Hepatocyte (in vitro differentiated cells): ENCODE measurements around the gene RBBP6. TPM values are rescaled to one million over a fixed set of nuclear protein-coding genes. Genes with fewer than 3 reads are reported as not detected.
A peak's percentile ranks its signal among the peaks of the same experiment; 100 is the strongest.

ENCODE experiments used
- DNase-seq: peaks from one replicate; pipeline ENCODE4 v3.0.0-alpha.2; 2016; ENCODE audit warnings: low spot score
- H2AFZ ChIP-seq: fragments of 200-600 bp; sonication (generic); 2 replicates; pipeline ENCODE4 v1.6.0; 2016; ENCODE audit warnings: antibody characterized with exemption, mild to moderate bottlenecking
- H3K27ac ChIP-seq: fragments of 200-600 bp; sonication (generic); 2 replicates; pipeline ENCODE4 v1.5.1; 2016; ENCODE audit warnings: mild to moderate bottlenecking
- H3K27me3 ChIP-seq: fragments of 200-600 bp; sonication (generic); 2 replicates; pipeline ENCODE4 v1.6.1; 2016
- H3K36me3 ChIP-seq: fragments of 200-600 bp; sonication (generic); replicated peaks from 2 replicates; pipeline ENCODE4 v1.5.1; 2016; ENCODE audit warnings: low read depth; ENCODE audit not compliant: insufficient read depth
- H3K4me1 ChIP-seq: fragments of 200-600 bp; sonication (generic); 2 replicates; pipeline ENCODE4 v1.5.1; 2016; ENCODE audit warnings: mild to moderate bottlenecking, moderate library complexity; ENCODE audit not compliant: insufficient read depth
- H3K4me2 ChIP-seq: fragments of 200-600 bp; sonication (generic); 2 replicates; pipeline ENCODE4 v1.6.0; 2016
- H3K4me3 ChIP-seq: fragments of 200-600 bp; sonication (generic); 2 replicates; pipeline ENCODE4 v1.5.1; 2016; ENCODE audit warnings: mild to moderate bottlenecking
- H3K79me2 ChIP-seq: fragments of 200-600 bp; sonication (generic); 2 replicates; pipeline ENCODE4 v1.6.0; 2017; ENCODE audit warnings: mild to moderate bottlenecking
- H3K9me2 ChIP-seq: fragments of 200-600 bp; sonication (generic); replicated peaks from 2 replicates; pipeline ENCODE4 v1.6.0; 2017; ENCODE audit warnings: mild to moderate bottlenecking; ENCODE audit not compliant: insufficient read depth
- H3K9me3 ChIP-seq: fragments of 200-600 bp; sonication (generic); 2 replicates; pipeline ENCODE4 v1.5.1; 2016; ENCODE audit warnings: low read depth, mild to moderate bottlenecking
- H4K20me1 ChIP-seq: fragments of 200-600 bp; sonication (generic); 2 replicates; pipeline ENCODE4 v1.6.0; 2016; ENCODE audit warnings: mild to moderate bottlenecking; ENCODE audit not compliant: insufficient read depth, poor library complexity, severe bottlenecking
- EZH2 ChIP-seq: fragments of 200-600 bp; sonication (generic); IDR thresholded peaks from 2 replicates; pipeline ENCODE4 v1.6.1; 2016; ENCODE audit warnings: antibody characterized with exemption, mild to moderate bottlenecking, borderline replicate concordance
- EZH2phosphoT487 ChIP-seq: fragments of 200-600 bp; sonication (generic); IDR thresholded peaks from one replicate; pipeline ENCODE4 v1.6.1; 2018; ENCODE audit warnings: antibody characterized with exemption, mild to moderate bottlenecking, low read depth, moderate library complexity; ENCODE audit not compliant: unreplicated experiment, severe bottlenecking
- WGBS: methylation state at CpG from one replicate; pipeline ENCODE4 v1.1.6; 2016; ENCODE audit warnings: low lambda C conversion rate; ENCODE audit errors: missing lambda C conversion rate; 5-methylcytosine and 5-hydroxymethylcytosine counted together
- polyA plus RNA-seq: library from polyadenylated mRNA; unstranded; fragments of >200 nt; fragmentation: Nextera tagmentation; extraction: Ambion mirVana; gene quantifications from 2 replicates; pipeline ENCODE4 v1.2.1, GENCODE V29; 2016
- total RNA-seq: library from RNA; depleted of rRNA; stranded (reverse); fragments of >200 nt; gene quantifications from 2 replicates; pipeline ENCODE4 v1.2.3, GENCODE V29; 2014
- TF ChIP-seq, protein P1 (sequence below): fragments of 200-600 bp; sonication (generic); IDR thresholded peaks from 2 replicates; pipeline ENCODE4 v1.5.1; 2016; ENCODE audit warnings: antibody characterized with exemption, mild to moderate bottlenecking; ENCODE audit not compliant: poor library complexity

The RBBP6 gene
- total and polyA plus RNA-seq, 2 experiments from 2014 or later, result 43.7 to 45.6 TPM

DNA sequence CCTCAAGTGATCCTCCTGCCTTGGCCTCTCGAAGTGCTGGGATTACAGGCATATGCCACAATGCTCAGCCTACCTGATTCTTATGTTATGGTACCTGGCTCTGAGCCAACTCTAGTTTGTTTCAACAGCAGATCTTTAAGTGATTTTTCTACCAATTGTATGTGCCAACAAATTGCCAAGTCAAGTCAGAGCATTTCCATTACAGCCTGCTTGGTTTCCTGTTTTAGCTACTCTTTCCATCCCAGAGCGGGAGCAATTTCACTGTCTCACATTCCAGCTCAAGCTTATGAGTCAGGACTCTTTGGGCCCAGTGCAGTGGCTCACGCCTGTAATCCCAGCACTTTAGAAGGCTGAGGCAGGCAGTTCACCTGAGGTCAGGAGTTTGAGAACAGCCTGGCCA, 30.8 kb upstream of the RBBP6 start:
- Histone ChIP-seq H3K9me2 (no peaks in the 10 kb centered on the region), H3K36me3 (no peaks in the 10 kb centered on the region), H3K27me3 (peaks cover 5% of the 10 kb centered on the region), H2AFZ (no peak overlapping the region), H3K79me2 (no peaks in the 10 kb centered on the region), H3K4me1 (no peaks in the 10 kb centered on the region), H3K4me3 (no peak overlapping the region), H4K20me1 (no peaks in the 10 kb centered on the region), H3K4me2 (no peak overlapping the region), H3K27ac (no peak overlapping the region), H3K9me3 (no peaks in the 10 kb centered on the region)
- WGBS, result 66% methylated on average over 3 of the region's 3 CpGs
- TF ChIP-seq, protein P1, sequence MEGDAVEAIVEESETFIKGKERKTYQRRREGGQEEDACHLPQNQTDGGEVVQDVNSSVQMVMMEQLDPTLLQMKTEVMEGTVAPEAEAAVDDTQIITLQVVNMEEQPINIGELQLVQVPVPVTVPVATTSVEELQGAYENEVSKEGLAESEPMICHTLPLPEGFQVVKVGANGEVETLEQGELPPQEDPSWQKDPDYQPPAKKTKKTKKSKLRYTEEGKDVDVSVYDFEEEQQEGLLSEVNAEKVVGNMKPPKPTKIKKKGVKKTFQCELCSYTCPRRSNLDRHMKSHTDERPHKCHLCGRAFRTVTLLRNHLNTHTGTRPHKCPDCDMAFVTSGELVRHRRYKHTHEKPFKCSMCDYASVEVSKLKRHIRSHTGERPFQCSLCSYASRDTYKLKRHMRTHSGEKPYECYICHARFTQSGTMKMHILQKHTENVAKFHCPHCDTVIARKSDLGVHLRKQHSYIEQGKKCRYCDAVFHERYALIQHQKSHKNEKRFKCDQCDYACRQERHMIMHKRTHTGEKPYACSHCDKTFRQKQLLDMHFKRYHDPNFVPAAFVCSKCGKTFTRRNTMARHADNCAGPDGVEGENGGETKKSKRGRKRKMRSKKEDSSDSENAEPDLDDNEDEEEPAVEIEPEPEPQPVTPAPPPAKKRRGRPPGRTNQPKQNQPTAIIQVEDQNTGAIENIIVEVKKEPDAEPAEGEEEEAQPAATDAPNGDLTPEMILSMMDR, result no peak
- TF ChIP-seq EZH2 (no peak), EZH2phosphoT487 (no peak)
- peak; percentile 11 for DNase-seq

DNA sequence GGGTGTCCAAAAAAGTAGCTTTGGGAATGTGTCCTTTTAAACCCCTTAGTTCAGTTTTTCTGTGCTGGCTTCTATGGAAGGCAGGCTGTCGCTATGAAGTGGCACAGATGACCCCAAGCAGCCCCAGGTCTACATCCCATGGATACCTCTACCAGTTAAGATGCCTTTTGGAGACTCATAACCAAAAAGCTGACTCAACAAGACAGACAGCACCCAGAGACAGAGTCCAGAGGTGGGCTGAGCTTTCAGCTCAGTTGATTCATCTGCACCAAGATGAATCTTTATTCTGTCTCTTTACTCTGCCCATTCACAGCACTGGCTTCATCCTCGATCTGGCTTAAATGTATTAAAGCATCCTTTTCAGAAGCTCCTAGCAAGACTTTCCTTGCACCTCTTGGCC, 29.8 kb upstream of the RBBP6 start:
- H3K27ac ChIP-seq, result no peak overlapping the region
- no peaks in the 10 kb centered on the region for H4K20me1 ChIP-seq
- H3K4me2 ChIP-seq, result no peak overlapping the region
- no peaks in the 10 kb centered on the region for H3K4me1 ChIP-seq
- H3K79me2 ChIP-seq, result no peaks in the 10 kb centered on the region
- WGBS, result 96% methylated on average over 2 of the region's 2 CpGs
- no peaks in the 10 kb centered on the region for H3K9me2 ChIP-seq
- no peak for DNase-seq
- H2AFZ ChIP-seq, result no peak overlapping the region
- H3K36me3 ChIP-seq, result no peaks in the 10 kb centered on the region
- H3K9me3 ChIP-seq, result no peaks in the 10 kb centered on the region
- H3K4me3 ChIP-seq, result no peak overlapping the region
- H3K27me3 ChIP-seq, result peaks cover under 1% of the 10 kb centered on the region
- TF ChIP-seq EZH2phosphoT487 (no peak), EZH2 (no peak)
- TF ChIP-seq, protein P1, result no peak

DNA sequence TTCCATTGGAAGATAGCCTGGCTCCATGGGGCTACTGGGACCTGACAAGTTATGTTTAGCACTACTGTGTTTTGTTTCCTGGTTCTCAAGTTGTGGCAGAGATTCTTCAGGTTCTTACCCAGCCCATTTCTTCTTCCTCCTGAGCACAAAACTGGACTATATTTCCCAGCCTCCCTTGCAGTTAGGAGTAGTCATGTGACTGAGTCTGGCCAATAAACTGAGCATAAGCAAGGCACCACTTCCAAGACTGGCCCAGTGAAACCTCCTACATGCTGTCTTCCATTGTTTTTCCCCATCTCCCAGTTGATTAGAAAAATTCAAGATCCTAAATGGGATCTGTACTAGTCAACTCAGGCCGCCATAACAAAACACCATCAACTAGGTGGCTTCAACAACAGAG, 28.2 kb upstream of the RBBP6 start:
- H3K79me2 ChIP-seq, result no peaks in the 10 kb centered on the region
- H4K20me1 ChIP-seq, result no peaks in the 10 kb centered on the region
- 86% methylated on average over 1 of the region's 1 CpG for WGBS
- no peaks in the 10 kb centered on the region for H3K9me3 ChIP-seq
- H2AFZ ChIP-seq, result no peak overlapping the region
- DNase-seq, result no peak
- no peaks in the 10 kb centered on the region for H3K9me2 ChIP-seq
- H3K27me3 ChIP-seq, result no peaks in the 10 kb centered on the region
- H3K4me1 ChIP-seq, result no peaks in the 10 kb centered on the region
- TF ChIP-seq EZH2 (no peak), EZH2phosphoT487 (no peak)
- TF ChIP-seq, protein P1, result no peak
- no peak overlapping the region for H3K4me2 ChIP-seq
- H3K36me3 ChIP-seq, result no peaks in the 10 kb centered on the region
- no peak overlapping the region for H3K4me3 ChIP-seq
- no peak overlapping the region for H3K27ac ChIP-seq

DNA sequence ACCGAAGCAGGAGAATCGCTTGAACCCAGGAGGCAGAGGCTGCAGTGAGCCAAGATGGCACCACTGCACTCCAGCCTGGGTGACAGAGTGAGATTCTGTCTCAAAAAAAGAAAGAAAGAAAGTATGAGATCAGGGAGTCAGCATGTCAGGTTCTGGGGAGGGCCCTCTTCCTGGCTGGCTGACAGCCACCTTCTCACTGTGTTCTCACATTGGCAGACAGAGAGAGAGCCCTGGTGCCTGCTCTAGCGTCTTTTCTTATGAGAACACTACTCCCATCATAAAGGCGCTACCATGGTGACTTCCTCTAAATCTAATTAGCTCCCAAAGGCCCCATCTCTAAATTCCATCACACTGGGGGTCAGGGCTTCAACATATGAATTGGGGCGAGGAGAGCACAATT, 27.6 kb upstream of the RBBP6 start:
- no peak for DNase-seq
- Histone ChIP-seq H2AFZ (no peak overlapping the region), H3K4me1 (no peaks in the 10 kb centered on the region), H3K79me2 (no peaks in the 10 kb centered on the region), H3K36me3 (no peaks in the 10 kb centered on the region), H3K27me3 (no peaks in the 10 kb centered on the region), H3K9me3 (no peaks in the 10 kb centered on the region), H3K4me3 (no peak overlapping the region), H4K20me1 (no peaks in the 10 kb centered on the region), H3K27ac (no peak overlapping the region), H3K4me2 (no peak overlapping the region), H3K9me2 (no peaks in the 10 kb centered on the region)
- TF ChIP-seq EZH2 (no peak), EZH2phosphoT487 (no peak)
- TF ChIP-seq, protein P1, result no peak
- WGBS, result 92% methylated on average over 5 of the region's 5 CpGs
